Activated CD8-positive, alpha-beta T cell treated with anti-CD3 and anti-CD28 coated beads for 36 hours (primary cell): ENCODE measurements around the gene RANBP2. TPM values are rescaled to one million over a fixed set of nuclear protein-coding genes. Genes with fewer than 3 reads are reported as not detected.

ENCODE experiments used
- ATAC-seq: fragments of 200-7000 bp; cut with Tn5 transposase; one replicate; pipeline ENCODE4 v1.10.0; 2021; ENCODE audit warnings: mild to moderate bottlenecking, moderate library complexity
- CTCF ChIA-PET: fragments of 350-600 bp; sonication (Branson Sonifier 250); formaldehyde crosslinking; loops from one replicate; lab custom pipeline; 2021; ENCODE audit warnings: antibody characterized with exemption; lab: Charles Lee
- POLR2A ChIA-PET: fragments of 350-600 bp; sonication (Branson Sonifier 250); formaldehyde crosslinking; loops from one replicate; lab custom pipeline; 2021; ENCODE audit warnings: antibody characterized with exemption; lab: Charles Lee
- DNase-seq: peaks from one replicate; pipeline ENCODE4 v3.0.0-alpha.2; 2020
- H3K27ac Mint-ChIP-seq: one replicate; pipeline ENCODE4 v1.8.0; 2021; ENCODE audit warnings: mild to moderate bottlenecking, mixed read lengths
- H3K27me3 Mint-ChIP-seq: one replicate; pipeline ENCODE4 v1.8.0; 2021; ENCODE audit warnings: mixed read lengths
- H3K36me3 Mint-ChIP-seq: one replicate; pipeline ENCODE4 v1.8.0; 2021; ENCODE audit warnings: low read depth, mixed read lengths
- H3K4me1 Mint-ChIP-seq: one replicate; pipeline ENCODE4 v1.8.0; 2021; ENCODE audit warnings: low read depth, mixed read lengths
- H3K4me3 Mint-ChIP-seq: one replicate; pipeline ENCODE4 v1.8.0; 2021; ENCODE audit warnings: mild to moderate bottlenecking, moderate library complexity, mixed read lengths
- H3K9me3 Mint-ChIP-seq: one replicate; pipeline ENCODE4 v1.8.0; 2021; ENCODE audit warnings: mixed read lengths
- CTCF ChIP-seq: fragments of 200-600 bp; IDR thresholded peaks from one replicate; pipeline ENCODE4 v1.8.0; 2022; ENCODE audit warnings: antibody characterized with exemption, mild to moderate bottlenecking
- intact Hi-C: fragments of 100-400 bp; cut with micrococcal nuclease; formaldehyde crosslinking; loops from one replicate; pipeline ENCODE4 v1.10.0; 2022
- total RNA-seq, 2 experiments: library from RNA; stranded (reverse); gene quantifications; one replicate each; pipeline ENCODE4 v1.2.3, GENCODE V29; 2021

Gene RANBP2
- total RNA-seq, 2 experiments from 2014 or later: 69.6 to 71.3 TPM

- no peak overlapping the region for H3K4me3 Mint-ChIP-seq
- ATAC-seq (no peak), DNase-seq (no peak)
- POLR2A ChIA-PET: no interaction called here
- H3K4me1 Mint-ChIP-seq: peaks cover 3% of the 10 kb centered on the region
- CTCF ChIA-PET: no interaction called here
- no peak overlapping the region for H3K27ac Mint-ChIP-seq
- no peaks in the 10 kb centered on the region for H3K27me3 Mint-ChIP-seq
- peaks cover 20% of the 10 kb centered on the region for H3K9me3 Mint-ChIP-seq
- no peak for TF ChIP-seq CTCF
- H3K36me3 Mint-ChIP-seq: peaks cover 53% of the 10 kb centered on the region
- intact Hi-C loops: no loop called here
These were observed 87.3 kb downstream of the RANBP2 start for GRCh38 chr2:108806371-108807113.

GRCh38 chr2:108809936-108810335, 90.7 kb downstream of the RANBP2 start:
- no peak for DNase-seq
- ChIA-PET CTCF (no interaction called here), POLR2A (no interaction called here)
- Mint-ChIP-seq H3K4me3 (no peak overlapping the region), H3K9me3 (peaks cover 20% of the 10 kb centered on the region), H3K4me1 (peaks cover 1% of the 10 kb centered on the region), H3K27ac (no peak overlapping the region), H3K27me3 (no peaks in the 10 kb centered on the region), H3K36me3 (peaks cover 57% of the 10 kb centered on the region)
- intact Hi-C loops: no loop called here
- TF ChIP-seq CTCF: no peak
- ATAC-seq: no peak

- no peak for ATAC-seq
- ChIA-PET CTCF (no interaction called here), POLR2A (no interaction called here)
- H3K9me3 Mint-ChIP-seq: peaks cover 20% of the 10 kb centered on the region
- no peak overlapping the region for H3K27ac Mint-ChIP-seq
- peaks cover 1% of the 10 kb centered on the region for H3K4me1 Mint-ChIP-seq
- no peak for DNase-seq
- H3K27me3 Mint-ChIP-seq: no peaks in the 10 kb centered on the region
- peaks cover 57% of the 10 kb centered on the region for H3K36me3 Mint-ChIP-seq
- no peak for TF ChIP-seq CTCF
- H3K4me3 Mint-ChIP-seq: no peak overlapping the region
- intact Hi-C loops: no loop called here
These were observed 92.0 kb downstream of the RANBP2 start for GRCh38 chr2:108810993-108811957.

GRCh38 chr2:108813732-108814131, 94.5 kb downstream of the RANBP2 start:
- DNase-seq (no peak), ATAC-seq (no peak)
- Mint-ChIP-seq H3K36me3 (peaks cover 58% of the 10 kb centered on the region), H3K9me3 (peaks cover 18% of the 10 kb centered on the region), H3K4me1 (peaks cover 1% of the 10 kb centered on the region), H3K27me3 (no peaks in the 10 kb centered on the region), H3K27ac (no peak overlapping the region), H3K4me3 (no peak overlapping the region)
- ChIA-PET CTCF (no interaction called here), POLR2A (no interaction called here)
- no peak for TF ChIP-seq CTCF
- intact Hi-C loops: no loop called here

- ChIA-PET CTCF (no interaction called here), POLR2A (no interaction called here)
- no peaks in the 10 kb centered on the region for H3K27me3 Mint-ChIP-seq
- peaks cover 56% of the 10 kb centered on the region for H3K36me3 Mint-ChIP-seq
- intact Hi-C loops: no loop called here
- no peak for ATAC-seq
- peaks cover 5% of the 10 kb centered on the region for H3K9me3 Mint-ChIP-seq
- no peak for TF ChIP-seq CTCF
- no peaks in the 10 kb centered on the region for H3K4me1 Mint-ChIP-seq
- DNase-seq: no peak
- no peak overlapping the region for H3K4me3 Mint-ChIP-seq
- H3K27ac Mint-ChIP-seq: no peak overlapping the region
These were observed 101.2 kb downstream of the RANBP2 start for GRCh38 chr2:108820482-108820881.
